ENCODE data around the gene DNMT3A.
A peak's percentile ranks its signal among the peaks of the same experiment; 100 is the strongest.

Gene DNMT3A

GRCh38 chr2:25197336-25198208 lies 144.2 kb downstream of the DNMT3A start:
- no peak for DNase-seq

DNA sequence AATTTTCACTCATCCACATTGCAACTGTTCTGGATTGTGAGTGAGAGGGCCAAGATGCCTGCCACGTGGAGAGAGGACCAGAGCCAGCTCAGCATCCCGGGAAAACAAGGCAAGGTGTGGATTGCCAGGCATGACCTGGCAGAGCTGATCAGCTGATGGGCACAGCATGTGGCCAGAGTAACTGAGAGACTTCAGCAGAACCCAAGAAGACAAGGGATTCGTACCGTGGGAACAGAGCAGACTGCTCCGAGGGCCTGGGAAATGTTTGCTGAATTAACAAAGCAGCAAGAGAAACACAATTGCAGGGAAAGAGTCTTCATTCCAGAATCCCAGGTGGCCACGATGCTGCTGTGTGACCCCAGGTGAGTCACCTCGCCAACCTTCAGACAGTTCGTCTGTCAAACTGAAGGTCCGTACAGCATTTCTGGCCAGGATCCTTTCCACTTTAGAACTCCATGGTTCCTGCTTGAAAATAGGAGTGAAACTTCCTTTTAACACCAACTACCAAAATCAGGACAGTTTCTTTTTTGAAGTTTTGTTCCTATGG lies 147.1 kb downstream of the DNMT3A start:
- DNase-seq = no peak

GRCh38 chr2:25190536-25190935 lies 151.2 kb downstream of the DNMT3A start:
- DNase-seq = no peak

- DNase-seq = no peak
Observed at GRCh38 chr2:25188405-25188804, 153.3 kb downstream of the DNMT3A start.

DNA sequence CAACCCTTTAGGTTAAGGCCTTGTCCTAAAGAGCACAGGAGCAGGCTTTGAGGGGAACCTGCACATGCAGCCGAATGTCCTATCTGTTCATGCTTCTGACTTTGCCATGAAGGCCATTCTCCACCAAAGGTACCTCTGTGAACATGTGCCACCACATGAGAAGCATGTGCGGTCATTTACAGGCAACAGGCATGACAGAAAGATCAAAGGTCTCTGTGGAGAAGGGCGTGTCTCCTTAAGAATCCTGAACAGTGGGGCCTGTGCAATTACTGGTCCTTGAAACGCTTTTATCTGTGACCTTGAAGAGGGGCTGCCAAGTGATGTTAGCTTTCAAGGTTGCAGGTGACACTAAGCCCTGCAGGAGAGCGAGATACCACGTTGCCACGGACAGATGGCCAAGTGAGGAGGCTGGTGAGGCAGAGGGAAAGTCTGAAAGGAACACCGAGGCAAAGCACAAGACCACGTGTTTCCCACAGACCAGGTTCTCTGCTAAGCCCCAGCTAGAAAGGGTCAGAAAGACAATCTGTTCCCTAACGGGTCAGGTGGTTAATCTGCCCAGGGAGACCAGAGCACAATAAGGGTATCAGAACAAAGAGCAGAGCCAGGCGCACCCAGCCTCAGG lies 153.9 kb downstream of the DNMT3A start:
- DNase-seq = no peak

- peak; percentile 91 for DNase-seq
Observed at GRCh38 chr2:25184254-25184653, 157.5 kb downstream of the DNMT3A start.

- DNase-seq = no peak
Observed at GRCh38 chr2:25178976-25179375, 162.7 kb downstream of the DNMT3A start.

All from NCI-H510A treated with DMSO at 0.1 percent for 48 hours (cell line).